ENCODE measurements around the gene SYNPR.

SYNPR gene

DNA sequence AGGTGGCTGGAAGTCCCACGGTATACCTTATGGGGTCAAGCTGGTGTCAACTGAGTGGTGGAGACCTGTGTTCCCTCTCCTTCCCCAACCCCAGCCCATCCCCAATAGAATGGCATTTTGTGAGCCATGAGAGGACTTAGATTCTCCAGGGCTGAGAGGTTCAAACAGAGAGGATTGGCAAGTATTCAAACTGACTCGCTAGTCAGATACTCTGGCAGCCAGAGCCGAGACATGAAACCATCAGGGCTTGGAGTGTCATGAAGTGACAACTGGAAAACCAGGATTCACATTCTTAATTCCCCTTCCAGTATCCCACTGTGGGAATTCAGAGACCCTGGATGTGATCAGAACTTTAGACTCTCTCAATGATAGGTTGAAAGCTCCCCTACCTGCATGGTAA lies 215.0 kb downstream of the SYNPR start:
- TF ChIP-seq, protein P1, sequence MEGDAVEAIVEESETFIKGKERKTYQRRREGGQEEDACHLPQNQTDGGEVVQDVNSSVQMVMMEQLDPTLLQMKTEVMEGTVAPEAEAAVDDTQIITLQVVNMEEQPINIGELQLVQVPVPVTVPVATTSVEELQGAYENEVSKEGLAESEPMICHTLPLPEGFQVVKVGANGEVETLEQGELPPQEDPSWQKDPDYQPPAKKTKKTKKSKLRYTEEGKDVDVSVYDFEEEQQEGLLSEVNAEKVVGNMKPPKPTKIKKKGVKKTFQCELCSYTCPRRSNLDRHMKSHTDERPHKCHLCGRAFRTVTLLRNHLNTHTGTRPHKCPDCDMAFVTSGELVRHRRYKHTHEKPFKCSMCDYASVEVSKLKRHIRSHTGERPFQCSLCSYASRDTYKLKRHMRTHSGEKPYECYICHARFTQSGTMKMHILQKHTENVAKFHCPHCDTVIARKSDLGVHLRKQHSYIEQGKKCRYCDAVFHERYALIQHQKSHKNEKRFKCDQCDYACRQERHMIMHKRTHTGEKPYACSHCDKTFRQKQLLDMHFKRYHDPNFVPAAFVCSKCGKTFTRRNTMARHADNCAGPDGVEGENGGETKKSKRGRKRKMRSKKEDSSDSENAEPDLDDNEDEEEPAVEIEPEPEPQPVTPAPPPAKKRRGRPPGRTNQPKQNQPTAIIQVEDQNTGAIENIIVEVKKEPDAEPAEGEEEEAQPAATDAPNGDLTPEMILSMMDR (IDR thresholded peaks at IDR 0.05; ENCODE audit: extremely low read depth, missing control alignments) = no peak
- no peak for DNase-seq (ENCODE audit: low spot score)

DNA sequence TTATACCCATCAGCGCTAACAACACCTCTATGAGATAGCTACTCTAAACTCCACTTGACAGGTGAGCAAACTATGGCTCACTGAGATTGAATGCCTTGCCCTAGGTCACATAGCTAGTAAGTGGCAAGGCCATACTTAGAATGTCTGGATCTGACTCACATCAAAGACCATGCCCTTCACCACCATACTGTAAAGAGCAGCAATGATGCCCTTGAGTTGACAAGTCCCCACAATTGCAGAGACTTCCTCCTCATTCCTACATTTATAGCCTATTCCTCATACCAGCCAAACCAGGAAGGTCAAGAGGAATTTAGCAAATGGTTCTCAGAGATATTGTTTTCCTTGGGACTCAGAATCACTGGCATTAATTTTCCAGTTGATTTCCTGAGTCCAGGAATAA lies 216.5 kb downstream of the SYNPR start:
- no peak for DNase-seq (ENCODE audit: low spot score)
- TF ChIP-seq, protein P1 (IDR thresholded peaks at IDR 0.05; ENCODE audit: extremely low read depth, missing control alignments) = no peak

DNA sequence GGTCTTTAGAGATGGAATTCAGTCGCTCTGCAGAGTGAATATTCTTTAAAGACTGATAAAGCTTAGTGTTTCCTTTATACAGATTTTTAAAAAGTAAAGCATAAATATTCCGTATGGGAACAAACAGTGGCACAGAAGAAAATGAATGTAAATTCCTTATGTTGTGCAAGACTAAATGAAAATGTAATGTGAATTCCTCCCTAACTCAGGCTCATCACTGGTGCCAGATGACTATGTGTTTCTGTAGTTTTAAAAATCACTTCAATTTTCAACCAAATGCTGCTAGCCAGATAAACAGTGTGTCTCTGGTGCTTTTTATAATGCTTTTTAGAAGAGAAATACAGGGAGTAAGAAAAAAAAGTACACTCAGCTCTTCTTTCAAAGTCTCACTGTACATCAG lies 219.5 kb downstream of the SYNPR start:
- no peak for DNase-seq (ENCODE audit: low spot score)
- TF ChIP-seq, protein P1 (IDR thresholded peaks at IDR 0.05; ENCODE audit: extremely low read depth, missing control alignments) = no peak

DNA sequence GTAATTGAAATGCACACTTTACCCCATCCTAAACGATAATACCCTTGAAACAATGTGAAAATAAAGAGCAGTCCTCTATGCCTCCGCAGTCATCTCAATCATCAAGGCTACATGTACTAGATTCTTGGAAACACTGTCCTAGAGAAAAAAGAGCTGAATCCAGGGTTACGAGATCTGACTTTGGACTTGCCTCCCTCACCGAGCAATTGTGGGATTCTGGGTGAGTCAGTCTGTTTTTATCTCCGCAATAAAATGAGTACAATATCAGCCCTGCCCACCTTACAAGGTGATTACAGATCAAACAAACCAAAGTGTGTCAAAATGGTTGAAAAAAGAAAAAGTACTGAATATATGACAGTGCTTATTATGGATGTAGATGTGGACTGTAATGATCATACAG lies 222.1 kb downstream of the SYNPR start:
- TF ChIP-seq, protein P1 (IDR thresholded peaks at IDR 0.05; ENCODE audit: extremely low read depth, missing control alignments) = no peak
- DNase-seq (ENCODE audit: low spot score) = no peak

DNA sequence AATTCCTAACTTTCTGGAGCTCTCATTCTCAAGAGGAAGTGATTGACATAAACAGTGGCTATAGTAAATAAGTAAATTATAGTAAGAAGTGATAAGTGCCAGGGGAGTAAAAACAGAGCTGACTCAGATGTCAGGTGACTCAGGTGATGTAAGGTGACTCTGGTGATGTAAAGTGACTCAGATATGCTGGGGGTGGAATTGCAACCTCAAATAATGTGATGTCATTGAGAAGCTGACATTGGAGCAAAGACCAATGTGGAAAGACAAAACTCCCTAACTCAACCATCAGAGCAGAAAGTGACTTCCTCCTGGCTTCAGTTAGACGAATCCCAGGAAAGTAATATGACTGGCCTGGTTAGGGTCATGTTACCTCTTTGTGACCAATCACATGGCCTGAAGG lies 230.2 kb downstream of the SYNPR start:
- TF ChIP-seq, protein P1 (IDR thresholded peaks at IDR 0.05; ENCODE audit: extremely low read depth, missing control alignments) = no peak
- no peak for DNase-seq (ENCODE audit: low spot score)

DNA sequence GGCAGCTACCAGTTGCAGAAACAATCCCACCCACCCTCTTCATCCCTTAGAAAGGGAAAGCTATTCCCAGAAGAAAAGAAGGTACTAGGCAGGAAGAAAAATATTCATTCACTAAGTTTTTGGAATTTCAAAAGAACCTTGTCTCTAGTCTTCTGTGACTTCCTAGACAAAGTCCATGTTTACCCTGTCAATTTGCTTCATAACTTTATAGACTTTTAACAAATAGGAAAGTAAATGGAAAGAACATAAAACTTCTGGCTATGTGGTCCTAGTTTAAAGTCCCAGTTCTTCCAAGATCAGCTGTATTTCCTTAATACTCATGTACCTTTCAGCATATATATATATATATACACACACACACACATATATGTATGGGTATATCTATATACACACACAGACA lies 230.7 kb downstream of the SYNPR start:
- DNase-seq (ENCODE audit: low spot score) = no peak
- TF ChIP-seq, protein P1 (IDR thresholded peaks at IDR 0.05; ENCODE audit: extremely low read depth, missing control alignments) = no peak

DNA sequence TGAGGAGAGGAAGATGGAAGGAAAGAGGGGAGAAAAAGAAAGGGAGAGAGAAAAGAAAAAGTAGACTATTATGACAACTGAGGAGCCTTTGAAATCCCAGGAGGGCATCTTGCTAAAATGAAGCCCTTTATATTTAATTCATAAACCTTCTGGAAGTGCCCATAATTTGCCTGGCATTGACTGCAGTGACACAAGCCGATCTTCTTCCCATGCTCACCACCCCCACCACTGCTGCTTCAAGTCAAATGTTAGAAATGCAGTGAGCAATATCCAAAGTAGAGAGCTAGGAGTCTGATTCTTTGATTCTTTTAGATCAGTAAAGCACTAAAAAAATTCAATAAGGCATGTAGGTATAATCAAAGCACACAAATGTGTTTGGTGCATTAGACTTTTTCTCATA lies 235.7 kb downstream of the SYNPR start:
- no peak for DNase-seq (ENCODE audit: low spot score)
- TF ChIP-seq, protein P1 (IDR thresholded peaks at IDR 0.05; ENCODE audit: extremely low read depth, missing control alignments) = no peak

Data from GM20000 (cell line).